ENCODE results near the gene FBLN5. TPM values are rescaled to one million over a fixed set of nuclear protein-coding genes. Genes with fewer than 3 reads are reported as not detected.

Gene FBLN5
- total RNA-seq, 1 experiment from 2014 or later = 3.3 TPM

DNA sequence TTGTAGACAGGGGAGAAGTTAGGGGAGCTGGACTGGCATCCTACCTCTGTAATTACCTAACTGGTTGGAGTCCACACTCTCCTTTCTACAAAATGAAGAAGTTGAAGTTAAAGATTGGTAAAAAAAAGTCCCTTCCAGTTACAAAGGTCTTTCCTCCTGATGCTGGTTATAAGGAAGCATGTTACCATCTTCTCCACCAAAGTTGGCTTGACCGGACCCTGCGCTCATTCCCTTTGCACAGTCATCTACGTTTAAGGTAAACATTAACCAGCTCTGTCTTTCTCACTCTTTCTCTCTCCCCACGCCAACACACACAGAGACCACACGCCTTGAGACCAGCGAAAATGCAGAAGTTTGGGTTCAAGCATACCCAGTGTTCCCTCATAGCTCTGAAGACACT lies 11.9 kb downstream of the FBLN5 start:
- no peaks in the 10 kb centered on the region for H3K4me1 ChIP-seq (ENCODE audit: control insufficient read depth in 1 of 2, insufficient read depth in 2 of 2, low read length in 2 of 2)
- intact Hi-C loops (cut with micrococcal nuclease) = no loop called here
- RAD21 ChIA-PET (ENCODE audit: low non-redundant PET in 1 of 2, low total read pairs in 2 of 2, uncharacterized antibody in 2 of 2, unreplicated experiment in 2 of 2) = no interaction called here
- no peak for TF ChIP-seq EGR1 (IDR thresholded peaks at IDR 0.05; ENCODE audit: low read depth)
- TF ChIP-seq, protein P1, sequence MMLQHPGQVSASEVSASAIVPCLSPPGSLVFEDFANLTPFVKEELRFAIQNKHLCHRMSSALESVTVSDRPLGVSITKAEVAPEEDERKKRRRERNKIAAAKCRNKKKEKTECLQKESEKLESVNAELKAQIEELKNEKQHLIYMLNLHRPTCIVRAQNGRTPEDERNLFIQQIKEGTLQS (IDR thresholded peaks at IDR 0.05) = no peak
- no peak for TF ChIP-seq ELF1 (IDR thresholded peaks at IDR 0.05; ENCODE audit: borderline replicate concordance, low read depth)
- TF ChIP-seq, protein P2, sequence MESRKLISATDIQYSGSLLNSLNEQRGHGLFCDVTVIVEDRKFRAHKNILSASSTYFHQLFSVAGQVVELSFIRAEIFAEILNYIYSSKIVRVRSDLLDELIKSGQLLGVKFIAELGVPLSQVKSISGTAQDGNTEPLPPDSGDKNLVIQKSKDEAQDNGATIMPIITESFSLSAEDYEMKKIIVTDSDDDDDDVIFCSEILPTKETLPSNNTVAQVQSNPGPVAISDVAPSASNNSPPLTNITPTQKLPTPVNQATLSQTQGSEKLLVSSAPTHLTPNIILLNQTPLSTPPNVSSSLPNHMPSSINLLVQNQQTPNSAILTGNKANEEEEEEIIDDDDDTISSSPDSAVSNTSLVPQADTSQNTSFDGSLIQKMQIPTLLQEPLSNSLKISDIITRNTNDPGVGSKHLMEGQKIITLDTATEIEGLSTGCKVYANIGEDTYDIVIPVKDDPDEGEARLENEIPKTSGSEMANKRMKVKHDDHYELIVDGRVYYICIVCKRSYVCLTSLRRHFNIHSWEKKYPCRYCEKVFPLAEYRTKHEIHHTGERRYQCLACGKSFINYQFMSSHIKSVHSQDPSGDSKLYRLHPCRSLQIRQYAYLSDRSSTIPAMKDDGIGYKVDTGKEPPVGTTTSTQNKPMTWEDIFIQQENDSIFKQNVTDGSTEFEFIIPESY (IDR thresholded peaks at IDR 0.05; ENCODE audit: extremely low read depth, insufficient replicate concordance, low read length) = no peak
- TF ChIP-seq ZFX (IDR thresholded peaks at IDR 0.05) = no peak
- TF ChIP-seq CEBPB (IDR thresholded peaks at IDR 0.05; ENCODE audit: low read depth) = no peak
- no peak for TF ChIP-seq SIN3A (IDR thresholded peaks at IDR 0.05; ENCODE audit: low read depth)
- TF ChIP-seq TCF7L2 (IDR thresholded peaks at IDR 0.05; ENCODE audit: borderline replicate concordance, extremely low read depth, insufficient read depth, insufficient read length) = no peak
- TF ChIP-seq, protein P3, sequence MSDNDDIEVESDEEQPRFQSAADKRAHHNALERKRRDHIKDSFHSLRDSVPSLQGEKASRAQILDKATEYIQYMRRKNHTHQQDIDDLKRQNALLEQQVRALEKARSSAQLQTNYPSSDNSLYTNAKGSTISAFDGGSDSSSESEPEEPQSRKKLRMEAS (IDR thresholded peaks at IDR 0.05) = no peak
- no peaks in the 10 kb centered on the region for H3K36me3 ChIP-seq (ENCODE audit: control insufficient read depth in 1 of 2, insufficient read depth in 2 of 2, low read length in 2 of 2)
- no peak overlapping the region for H3K9ac ChIP-seq (ENCODE audit: low read length)
- H3K79me2 ChIP-seq (ENCODE audit: insufficient read depth, low read length) = no peaks in the 10 kb centered on the region
- no peaks in the 10 kb centered on the region for H3K27me3 ChIP-seq (ENCODE audit: insufficient read depth, low read length)
- H4K20me1 ChIP-seq (ENCODE audit: insufficient read depth) = no peaks in the 10 kb centered on the region
- H2AFZ ChIP-seq (ENCODE audit: low read depth, low read length, poor library complexity, severe bottlenecking) = no peak overlapping the region
- no peak overlapping the region for H3K27ac ChIP-seq (ENCODE audit: low read depth, low read length)
- no peak for DNase-seq (ENCODE audit: low read depth, low spot score)
- POLR2A ChIA-PET = no interaction called here
- CTCF ChIA-PET = no interaction called here
- no peaks in the 10 kb centered on the region for H3K9me2 ChIP-seq (ENCODE audit: insufficient read depth)
- no peak for ATAC-seq
- no peak overlapping the region for H3K4me3 ChIP-seq (replicated peaks in 1 of 2; ENCODE audit: low read depth in 1 of 2, low read length in 2 of 2)
- H3K4me2 ChIP-seq (ENCODE audit: low read length) = no peak overlapping the region
- BruUV-seq (replicated peaks) = no TSS peak
- H3K9me3 ChIP-seq (ENCODE audit: control insufficient read depth in 1 of 2, insufficient read depth in 1 of 2, low read depth in 1 of 2, low read length in 2 of 2) = no peaks in the 10 kb centered on the region
